Gastrocnemius medialis (tissue), 4 donors: ENCODE data around the gene FGF14.

ENCODE experiments used
- CTCF ChIP-seq, 5 experiments: fragments of 450-650 bp in 3 of 5; fragments of 200-600 bp in 2 of 5; sonication (generic) in 2 of 5; IDR thresholded peaks in 4 of 5; conservative IDR thresholded peaks in 1 of 5; 1 replicate in 4 of 5; 2 replicates in 1 of 5; pipeline ENCODE4 v1.5.1; 2016 to 2019; ENCODE audit warnings: antibody characterized with exemption in 5 of 5, mild to moderate bottlenecking in 3 of 5, moderate library complexity in 3 of 5
- POLR2A ChIP-seq, 2 donors: fragments of 450-650 bp; IDR thresholded peaks; one replicate each; pipeline ENCODE4 v1.6.1; 2017; ENCODE audit warnings: antibody characterized with exemption in 2 of 2, mild to moderate bottlenecking in 2 of 2, moderate library complexity in 2 of 2

GRCh38 chr13:102003848-102004570 lies 397.8 kb downstream of the FGF14 start:
- no peak for TF ChIP-seq CTCF (IDR thresholded peaks at IDR 0.05 in 4 of 5, conservative IDR thresholded peaks at IDR 0.05 in 1 of 5)
- TF ChIP-seq POLR2A (IDR thresholded peaks at IDR 0.05) = no peak
